HEK293 (cell line): Measurements from ENCODE around the gene NEK7.

Experiments used
- CTCF ChIP-seq: fragments of 450-650 bp; formaldehyde crosslinking; IDR thresholded peaks from 2 replicates; pipeline ENCODE4 v1.5.1; 2016; ENCODE audit warnings: missing biosample characterization, missing genetic modification characterization
- ZNF510 ChIP-seq: fragments of 450-650 bp; formaldehyde crosslinking; IDR thresholded peaks from 2 replicates; pipeline ENCODE4 v1.5.1; 2018; ENCODE audit warnings: mild to moderate bottlenecking, missing genetic modification characterization, missing biosample characterization; ENCODE audit not compliant: insufficient replicate concordance
- ZNF530 ChIP-seq: fragments of 450-650 bp; formaldehyde crosslinking; IDR thresholded peaks from 2 replicates; pipeline ENCODE4 v1.5.1; 2016; ENCODE audit warnings: low read depth, missing biosample characterization, missing genetic modification characterization
- ZNF76 ChIP-seq: fragments of 450-650 bp; formaldehyde crosslinking; IDR thresholded peaks from 2 replicates; pipeline ENCODE4; 2016; ENCODE audit warnings: low read depth, missing biosample characterization, missing genetic modification characterization, borderline replicate concordance
- ZNF830 ChIP-seq: fragments of 450-650 bp; IDR thresholded peaks from 2 replicates; pipeline ENCODE4 v1.5.0; 2018; ENCODE audit warnings: missing biosample characterization, missing genetic modification characterization, low read depth, mild to moderate bottlenecking, moderate library complexity
- TF ChIP-seq, protein P1 (sequence below): fragments of 450-650 bp; formaldehyde crosslinking; IDR thresholded peaks from 2 replicates; pipeline ENCODE4 v1.5.1; 2016; ENCODE audit warnings: missing biosample characterization, missing genetic modification characterization

DNA sequence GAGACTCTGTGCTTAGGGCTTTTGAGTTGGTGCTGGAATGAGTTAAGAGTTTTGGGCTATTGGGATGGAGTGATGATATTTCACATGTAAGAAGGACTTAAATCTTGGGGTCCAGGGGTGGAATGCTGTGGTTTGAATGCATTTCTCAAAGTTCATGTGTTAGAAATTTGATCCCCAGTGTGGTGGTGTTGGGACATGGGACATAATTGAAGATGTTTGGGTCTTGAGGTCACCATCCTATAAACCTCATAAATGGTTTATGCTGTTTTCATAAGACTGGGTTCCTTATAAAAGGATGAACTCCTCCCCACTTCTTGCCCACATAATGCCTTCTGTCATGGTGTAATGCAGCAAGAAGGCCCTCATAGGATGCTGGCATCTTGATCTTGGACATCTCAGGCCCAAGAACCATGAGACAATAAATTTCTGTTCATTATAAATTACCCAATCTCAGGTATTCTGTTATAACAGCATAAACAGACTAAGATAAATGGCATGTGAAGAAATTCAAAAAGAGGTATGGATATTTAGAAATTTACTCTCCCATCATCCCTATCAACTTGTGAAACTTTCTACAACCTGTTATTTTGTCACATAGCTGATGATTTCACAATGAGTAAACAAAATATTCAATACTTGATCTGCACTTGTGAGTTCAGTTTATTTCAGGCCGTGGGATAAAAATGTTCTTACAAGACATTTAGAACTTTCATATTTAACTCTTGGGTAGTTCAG, 48.0 kb upstream of the NEK7 start:
- TF ChIP-seq CTCF (tag by site-specific recombination) (no peak), ZNF76 (tag by site-specific recombination) (no peak), ZNF530 (tag by site-specific recombination) (no peak), ZNF830 (no peak), ZNF510 (tag by site-specific recombination) (no peak)
- TF ChIP-seq, protein P1, sequence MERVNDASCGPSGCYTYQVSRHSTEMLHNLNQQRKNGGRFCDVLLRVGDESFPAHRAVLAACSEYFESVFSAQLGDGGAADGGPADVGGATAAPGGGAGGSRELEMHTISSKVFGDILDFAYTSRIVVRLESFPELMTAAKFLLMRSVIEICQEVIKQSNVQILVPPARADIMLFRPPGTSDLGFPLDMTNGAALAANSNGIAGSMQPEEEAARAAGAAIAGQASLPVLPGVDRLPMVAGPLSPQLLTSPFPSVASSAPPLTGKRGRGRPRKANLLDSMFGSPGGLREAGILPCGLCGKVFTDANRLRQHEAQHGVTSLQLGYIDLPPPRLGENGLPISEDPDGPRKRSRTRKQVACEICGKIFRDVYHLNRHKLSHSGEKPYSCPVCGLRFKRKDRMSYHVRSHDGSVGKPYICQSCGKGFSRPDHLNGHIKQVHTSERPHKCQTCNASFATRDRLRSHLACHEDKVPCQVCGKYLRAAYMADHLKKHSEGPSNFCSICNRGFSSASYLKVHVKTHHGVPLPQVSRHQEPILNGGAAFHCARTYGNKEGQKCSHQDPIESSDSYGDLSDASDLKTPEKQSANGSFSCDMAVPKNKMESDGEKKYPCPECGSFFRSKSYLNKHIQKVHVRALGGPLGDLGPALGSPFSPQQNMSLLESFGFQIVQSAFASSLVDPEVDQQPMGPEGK (tag by site-specific recombination): no peak
